ENCODE measurements around the gene ADAMTS20.

GRCh38 chr12:43316520-43316919, 235.5 kb downstream of the ADAMTS20 start:
- TF ChIP-seq CTCF (IDR thresholded peaks at IDR 0.05; ENCODE audit: low read depth, low read length, poor library complexity, severe bottlenecking) = no peak
- TF ChIP-seq EZH2phosphoT487 (IDR thresholded peaks at IDR 0.05; ENCODE audit: borderline replicate concordance, low read length) = no peak
